H1 (cell line): ENCODE results near the gene SH2D7. TPM values are rescaled to one million over a fixed set of nuclear protein-coding genes. Genes with fewer than 3 reads are reported as not detected.

Experiments
- CTCF ChIA-PET: fragments of 300-600 bp; sonication (Branson Sonifier 250); formaldehyde crosslinking; loops from one replicate; lab custom pipeline; 2021; ENCODE audit not compliant: partially characterized antibody; lab: Charles Lee
- POLR2A ChIA-PET: fragments of 300-600 bp; sonication (Branson Sonifier 250); formaldehyde crosslinking; loops from one replicate; lab custom pipeline; 2021; ENCODE audit warnings: inconsistent platforms; ENCODE audit not compliant: partially characterized antibody; lab: Charles Lee
- DNase-seq, 2 experiments: peaks; one replicate each; pipeline versions ENCODE4 v3.0.0 to v3.0.0-alpha.2; 2010 to 2022; ENCODE audit warnings: low spot score in 2 of 2, low read depth in 1 of 2, mixed read lengths in 1 of 2
- FAIRE-seq: peaks from 2 replicates; lab custom pipeline; 2011; peaks lifted over from hg19 to GRCh38; lab: Jason Lieb, UNC
- H2AFZ ChIP-seq: 2 replicates; pipeline ENCODE4 v1.8.1; 2012; ENCODE audit warnings: low read length, inconsistent platforms
- H2AK5ac ChIP-seq: 2 replicates; pipeline ENCODE4 v1.6.1; 2013; ENCODE audit warnings: low read depth, low read length
- H2BK120ac ChIP-seq: replicated peaks from 2 replicates; pipeline ENCODE3; 2013; ENCODE audit warnings: low read depth, low read length, inconsistent platforms
- H2BK12ac ChIP-seq: 2 replicates; pipeline ENCODE4 v1.6.1; 2013; ENCODE audit warnings: low read depth, low read length
- H2BK15ac ChIP-seq: 2 replicates; pipeline ENCODE4 v1.6.1; 2013; ENCODE audit warnings: low read length
- H2BK20ac ChIP-seq: 2 replicates; pipeline ENCODE4 v1.6.1; 2013; ENCODE audit warnings: low read length
- H2BK5ac ChIP-seq: 2 replicates; pipeline ENCODE4 v1.6.1; 2013; ENCODE audit warnings: low read depth, low read length
- H3K14ac ChIP-seq: 2 replicates; pipeline ENCODE4 v1.6.1; 2013; ENCODE audit warnings: inconsistent platforms; ENCODE audit not compliant: insufficient read length
- H3K18ac ChIP-seq: 2 replicates; pipeline ENCODE4 v1.6.1; 2013; ENCODE audit warnings: low read length; ENCODE audit errors: extremely low read depth
- H3K23ac ChIP-seq: 2 replicates; pipeline ENCODE4 v1.6.1; 2013; ENCODE audit warnings: inconsistent platforms; ENCODE audit not compliant: insufficient read length
- H3K23me2 ChIP-seq: 2 replicates; pipeline ENCODE4 v1.6.1; 2013; ENCODE audit warnings: low read depth, low read length
- H3K27ac ChIP-seq: 2 replicates; pipeline ENCODE4 v1.6.1; 2011; ENCODE audit warnings: low read depth, low read length, inconsistent platforms
- H3K27me3 ChIP-seq, 4 experiments: replicated peaks in 1 of 4; 1 replicate in 1 of 4; 2 replicates in 3 of 4; pipeline versions ENCODE4 v1.6.1 to v1.8.1; 2011 to 2013; ENCODE audit warnings: low read length in 3 of 4, mild to moderate bottlenecking in 3 of 4, inconsistent platforms in 2 of 4, mixed read lengths in 2 of 4, moderate library complexity in 1 of 4; ENCODE audit not compliant: control insufficient read depth in 3 of 4, insufficient read depth in 3 of 4; ENCODE audit errors: extremely low read depth in 1 of 4
- H3K36me3 ChIP-seq, 4 experiments: 2 replicates each; pipeline versions ENCODE4 v1.6.1 to v1.8.1; 2011 to 2013; ENCODE audit warnings: mild to moderate bottlenecking in 4 of 4, low read length in 3 of 4, moderate library complexity in 2 of 4, control low read depth in 1 of 4, inconsistent platforms in 1 of 4; ENCODE audit not compliant: insufficient read depth in 4 of 4, control insufficient read depth in 2 of 4
- H3K4ac ChIP-seq: replicated peaks from 2 replicates; pipeline ENCODE3; 2013; ENCODE audit warnings: low read length, low read depth, mixed read lengths, inconsistent platforms; ENCODE audit not compliant: insufficient read length
- H3K4me1 ChIP-seq, 4 experiments: replicated peaks in 1 of 4; 1 replicate in 1 of 4; 2 replicates in 3 of 4; pipeline versions ENCODE4 v1.6.1 to v1.8.1; 2011 to 2013; ENCODE audit warnings: low read length in 3 of 4, inconsistent platforms in 2 of 4, mixed read lengths in 1 of 4; ENCODE audit not compliant: insufficient read depth in 4 of 4, control insufficient read depth in 3 of 4
- H3K4me2 ChIP-seq, 2 experiments: 2 replicates each; pipeline versions ENCODE4 v1.6.1 to v1.8.1; 2011 to 2013; ENCODE audit warnings: low read depth in 2 of 2, low read length in 2 of 2, control low read depth in 1 of 2, inconsistent platforms in 1 of 2, mild to moderate bottlenecking in 1 of 2; ENCODE audit not compliant: insufficient read depth in 1 of 2
- H3K4me3 ChIP-seq, 4 experiments: fragments of 200-600, 300-600 bp in 1 of 4; sonication (generic), shearing (Covaris generic), sonication (Bioruptor Twin) in 1 of 4; 2 replicates each; pipeline versions ENCODE4 v1.5.1 to v1.8.1; 2011 to 2016; ENCODE audit warnings: low read length in 4 of 4, low read depth in 3 of 4, control low read depth in 2 of 4, inconsistent platforms in 2 of 4, mild to moderate bottlenecking in 2 of 4, mixed read lengths in 1 of 4, moderate library complexity in 1 of 4; ENCODE audit not compliant: insufficient read depth in 2 of 4; ENCODE audit errors: extremely low read depth in 1 of 4
- H3K56ac ChIP-seq: replicated peaks from 2 replicates; pipeline ENCODE3; 2013; ENCODE audit warnings: low read depth, mild to moderate bottlenecking, mixed read lengths, low read length, inconsistent platforms; ENCODE audit not compliant: insufficient read length
- H3K79me1 ChIP-seq: 2 replicates; pipeline ENCODE4 v1.6.1; 2013; ENCODE audit warnings: low read depth, low read length, control low read depth
- H3K79me2 ChIP-seq, 2 experiments: 2 replicates each; pipeline versions ENCODE4 v1.6.1 to v1.8.1; 2012 to 2013; ENCODE audit warnings: low read length in 2 of 2, mild to moderate bottlenecking in 2 of 2, inconsistent platforms in 1 of 2; ENCODE audit not compliant: insufficient read depth in 2 of 2, control insufficient read depth in 1 of 2
- H3K9ac ChIP-seq, 4 experiments: replicated peaks in 1 of 4; 1 replicate in 1 of 4; 2 replicates in 3 of 4; pipeline versions ENCODE4 v1.6.1 to v1.8.1; 2011 to 2013; ENCODE audit warnings: low read depth in 3 of 4, low read length in 3 of 4, control low read depth in 2 of 4, mild to moderate bottlenecking in 2 of 4, moderate library complexity in 2 of 4, inconsistent platforms in 1 of 4; ENCODE audit errors: extremely low read depth in 1 of 4
- H3K9me3 ChIP-seq, 2 experiments: 2 replicates each; pipeline versions ENCODE4 v1.6.1 to v1.8.1; 2012 to 2013; ENCODE audit warnings: mild to moderate bottlenecking in 2 of 2, moderate library complexity in 2 of 2, control low read depth in 1 of 2, inconsistent platforms in 1 of 2, low read depth in 1 of 2, low read length in 1 of 2, mixed read lengths in 1 of 2; ENCODE audit not compliant: insufficient read depth in 2 of 2
- H4K20me1 ChIP-seq, 2 experiments: replicated peaks in 1 of 2; 2 replicates each; pipeline versions ENCODE3 to v1.8.1; 2011 to 2013; ENCODE audit warnings: inconsistent platforms in 2 of 2, low read length in 2 of 2, mild to moderate bottlenecking in 1 of 2; ENCODE audit not compliant: insufficient read depth in 2 of 2, control insufficient read depth in 1 of 2
- H4K5ac ChIP-seq: 2 replicates; pipeline ENCODE4 v1.6.1; 2013; ENCODE audit warnings: low read length, low read depth, mixed read lengths, inconsistent platforms; ENCODE audit not compliant: insufficient read length
- H4K8ac ChIP-seq: 2 replicates; pipeline ENCODE4 v1.8.0; 2013; ENCODE audit warnings: mild to moderate bottlenecking, moderate library complexity, low read length, inconsistent platforms; ENCODE audit not compliant: insufficient read depth; ENCODE audit errors: extremely low read depth
- H4K91ac ChIP-seq: replicated peaks from 2 replicates; pipeline ENCODE3; 2013; ENCODE audit warnings: low read length, mixed read lengths, inconsistent platforms; ENCODE audit not compliant: insufficient read length
- RBBP5 ChIP-seq: IDR thresholded peaks from 2 replicates; pipeline ENCODE4 v1.7.1; 2012; ENCODE audit warnings: low read depth, mild to moderate bottlenecking, inconsistent platforms, low read length, moderate library complexity, borderline replicate concordance
- SP1 ChIP-seq: IDR thresholded peaks from 2 replicates; pipeline ENCODE4 v1.6.1; 2011; ENCODE audit warnings: low read depth, low read length
- SRF ChIP-seq: IDR thresholded peaks from 2 replicates; pipeline ENCODE4 v1.6.1; 2011; ENCODE audit warnings: mild to moderate bottlenecking, low read depth, low read length, moderate library complexity
- WGBS, 2 experiments: shearing (Covaris generic) in 1 of 2; methylation state at CpG; one replicate each; pipeline versions ENCODE4 v1.1.6 to v1.1.7; 2013 to 2015; ENCODE audit warnings: low lambda C conversion rate in 2 of 2, mixed read lengths in 2 of 2, inconsistent platforms in 1 of 2, low coverage in 1 of 2, missing lambda C conversion rate in 1 of 2; ENCODE audit not compliant: insufficient replicate concordance in 2 of 2, insufficient coverage in 1 of 2, insufficient read length in 1 of 2; ENCODE audit errors: extremely low coverage in 1 of 2, missing lambda C conversion rate in 1 of 2; 5-methylcytosine and 5-hydroxymethylcytosine counted together
- polyA plus RNA-seq, 7 experiments: library from polyadenylated mRNA; depleted of rRNA in 3 of 7; stranded (reverse) in 5 of 7; unstranded in 2 of 7; fragments of >200 nt in 5 of 7; fragments of 200-250 nt in 2 of 7; gene quantifications; 1 replicate in 5 of 7; 2 replicates in 1 of 7; 4 replicates in 1 of 7; pipeline versions ENCODE4 v1.2.1 to v1.2.3, GENCODE V29; 2011 to 2013; ENCODE audit warnings: missing spikeins in 2 of 7, mixed read lengths in 2 of 7
- total RNA-seq: library from RNA; stranded (reverse); fragmentation: NEBNext Ultra II Directional; extraction: Animal tissue kit (Norgen Biotek cat#: 25700); gene quantifications from 2 replicates; pipeline ENCODE4 v1.2.1, GENCODE V29; 2021

The SH2D7 gene
- total and polyA plus RNA-seq, 2 of the 8 experiments (the other 6 are each of a cell fraction or from before 2014, with no cell fraction given): not detected

GRCh38 chr15:78120523-78120922, 28.2 kb downstream of the SH2D7 start:
- TF ChIP-seq SRF (peak; percentile 40; the same call in 1 of the 2 replicates), RBBP5 (0 out of 2 replicates have a peak, but pooled peaks have one; percentile 49), SP1 (no peak)
- TF ChIP-seq, all 59 proteins: peak for 2
- H4K91ac ChIP-seq: no peak overlapping the region
- H3K18ac ChIP-seq: no peak overlapping the region; the same call in 1 of the 2 replicates
- WGBS, 2 experiments: 47% methylated on average over 5 of the region's 5 CpGs; no CpG with 5 or more reads in 1 of the 2 experiments
- no peaks in the 10 kb centered on the region; the same call in 1 of the 2 replicates for H3K79me1 ChIP-seq
- peaks cover 0 to 11% (median 9%) of the 10 kb centered on the region in 4 experiments; a peak in 6 of 7 replicates for H3K4me1 ChIP-seq
- H2AK5ac ChIP-seq: no peak overlapping the region
- no peak overlapping the region for H3K9ac ChIP-seq
- H3K14ac ChIP-seq: no peak overlapping the region
- H2BK12ac ChIP-seq: no peak overlapping the region
- no peak overlapping the region for H3K56ac ChIP-seq
- no peak overlapping the region for H2BK15ac ChIP-seq
- no peak for FAIRE-seq
- peak overlapping the region; percentile 5 to 29; a peak in 2 of 4 replicates for H3K4me2 ChIP-seq
- no peak overlapping the region for H3K4ac ChIP-seq
- peak overlapping the region; percentile 32; the same call in 1 of the 2 replicates for H3K27ac ChIP-seq
- H4K5ac ChIP-seq: no peak overlapping the region
- H3K79me2 ChIP-seq: no peaks in the 10 kb centered on the region
- H4K8ac ChIP-seq: no peak overlapping the region
- no peaks in the 10 kb centered on the region for H3K9me3 ChIP-seq
- POLR2A ChIA-PET: interaction anchor here (1.5 to 2.0 kb wide), 2 partner anchors 10 to 19 kb away, joined by 3 to 9 read pairs; no protein-coding TSS in a partner anchor
- CTCF ChIA-PET: interaction anchor here (0.8 to 5.2 kb wide), 12 partner anchors 9 to 154 kb away, joined by 3 to 31 read pairs (median 4); partner anchors contain the start of genes ACSBG1 and CIB2
- no peaks in the 10 kb centered on the region for H3K27me3 ChIP-seq
- peak overlapping the region; percentile 23; the same call in 1 of the 2 replicates for H2BK20ac ChIP-seq
- no peak overlapping the region for H2AFZ ChIP-seq
- no peak overlapping the region for H2BK5ac ChIP-seq
- no peak overlapping the region for H2BK120ac ChIP-seq
- H4K20me1 ChIP-seq: peaks cover 0 to 2% of the 10 kb centered on the region in 2 experiments
- DNase-seq: peak in 1 of 2 experiments; percentile 52
- peak overlapping the region in 1 of 4 experiments; percentile 1; a peak in 3 of 8 replicates for H3K4me3 ChIP-seq
- H3K23me2 ChIP-seq: no peaks in the 10 kb centered on the region
- no peaks in the 10 kb centered on the region for H3K36me3 ChIP-seq
- no peak overlapping the region for H3K23ac ChIP-seq
